Natural killer cell (primary cell): ENCODE results near the gene LZTR1. TPM values are rescaled to one million over a fixed set of nuclear protein-coding genes. Genes with fewer than 3 reads are reported as not detected.

Source experiments
- ATAC-seq, 3 donors: fragments of 150-1000 bp in 2 of 3; fragments of 200-7000 bp in 1 of 3; cut with Tn5 transposase; 1 replicate in 1 of 3; 2 replicates in 2 of 3; pipeline ENCODE4 v1.10.0; 2021; ENCODE audit warnings: mild to moderate bottlenecking in 2 of 3, moderate library complexity in 2 of 3
- DNase-seq, 2 donors: peaks; one replicate each; pipeline versions ENCODE4 v3.0.0 to v3.0.0-alpha.2; 2013 to 2021; ENCODE audit warnings: mixed read lengths in 1 of 2
- H3K27ac ChIP-seq: one replicate; pipeline ENCODE4 v1.5.1; 2013; ENCODE audit warnings: mild to moderate bottlenecking, low read length
- H3K27me3 ChIP-seq: one replicate; pipeline ENCODE4 v1.6.1; 2013; ENCODE audit warnings: low read length; ENCODE audit not compliant: control insufficient read depth, insufficient read depth
- H3K36me3 ChIP-seq: one replicate; pipeline ENCODE4 v1.6.1; 2013; ENCODE audit warnings: low read length; ENCODE audit not compliant: control insufficient read depth, insufficient read depth
- H3K4me1 ChIP-seq: one replicate; pipeline ENCODE4 v1.6.1; 2013; ENCODE audit warnings: low read length; ENCODE audit not compliant: control insufficient read depth, insufficient read depth
- H3K4me3 ChIP-seq: one replicate; pipeline ENCODE4 v1.5.1; 2013; ENCODE audit warnings: low read length
- H3K9me3 ChIP-seq: one replicate; pipeline ENCODE4 v1.6.1; 2013; ENCODE audit warnings: low read length; ENCODE audit not compliant: control insufficient read depth, insufficient read depth
- H3K27ac Mint-ChIP-seq, 2 donors: one replicate each; pipeline ENCODE4 v1.8.0; 2022; ENCODE audit warnings: mild to moderate bottlenecking in 2 of 2, mixed read lengths in 2 of 2, moderate library complexity in 1 of 2
- H3K27me3 Mint-ChIP-seq, 2 donors: one replicate each; pipeline ENCODE4 v1.8.0; 2022; ENCODE audit warnings: low read depth in 2 of 2, mixed read lengths in 2 of 2
- H3K36me3 Mint-ChIP-seq: one replicate; pipeline ENCODE4 v1.8.0; 2022; ENCODE audit warnings: mixed read lengths
- H3K4me1 Mint-ChIP-seq, 2 donors: one replicate each; pipeline ENCODE4 v1.8.0; 2022; ENCODE audit warnings: mixed read lengths in 2 of 2
- H3K4me3 Mint-ChIP-seq: one replicate; pipeline ENCODE4 v1.8.0; 2022; ENCODE audit warnings: mild to moderate bottlenecking, moderate library complexity, mixed read lengths
- H3K9me3 Mint-ChIP-seq, 2 donors: one replicate each; pipeline ENCODE4 v1.8.0; 2022; ENCODE audit warnings: mixed read lengths in 2 of 2
- WGBS: methylation state at CpG from one replicate; pipeline ENCODE4 v1.1.7; 2013; ENCODE audit warnings: missing lambda C conversion rate; ENCODE audit not compliant: insufficient coverage; 5-methylcytosine and 5-hydroxymethylcytosine counted together
- intact Hi-C: fragments of 100-400 bp; cut with micrococcal nuclease; formaldehyde crosslinking; loops from one replicate; pipeline ENCODE4 v1.14.2; 2022
- total RNA-seq, 4 donors: library from RNA; stranded (reverse); fragments of 120-200 nt in 1 of 4; gene quantifications; one replicate each; pipeline versions ENCODE4 v1.2.3 to v1.2.4, GENCODE V29; 2013 to 2022
- TF ChIP-seq, protein P1 (sequence below): fragments of 200-600 bp; IDR thresholded peaks from one replicate; pipeline ENCODE4 v1.8.0; 2022; ENCODE audit warnings: antibody characterized with exemption

The LZTR1 gene
- total RNA-seq, 3 donors from 2014 or later (not counting 1 experiment from before 2014, with no cell fraction given), result 71.9 to 85.0 (median 82.0) TPM

DNA sequence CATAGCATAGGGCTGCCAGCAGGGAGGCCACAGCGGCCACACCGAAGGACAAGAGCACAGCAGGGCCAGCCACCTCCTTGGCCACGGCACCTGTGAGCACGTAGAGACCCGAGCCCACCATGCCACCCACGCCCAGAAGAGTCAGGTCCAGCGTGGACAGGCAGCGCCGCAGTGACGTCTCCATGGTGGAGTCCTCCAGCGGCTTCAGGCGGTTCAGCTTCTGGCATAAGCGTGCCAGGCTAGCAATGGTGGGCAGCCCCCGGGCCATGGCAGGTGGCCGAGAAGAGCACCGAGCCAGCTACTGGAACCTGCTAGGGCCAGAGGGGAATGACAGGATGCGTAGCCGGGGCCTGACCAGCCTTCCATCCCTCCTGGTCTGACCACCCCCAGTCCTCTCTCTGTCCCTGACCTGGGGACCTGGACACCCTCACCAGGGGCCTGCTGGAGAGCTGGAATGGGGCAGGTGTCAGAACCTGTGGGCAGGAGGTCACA, 49.5 kb downstream of the LZTR1 start:
- Histone ChIP-seq H3K4me3 (no peak overlapping the region), H3K36me3 (no peaks in the 10 kb centered on the region), H3K4me1 (peaks cover 9% of the 10 kb centered on the region), H3K27ac (no peak overlapping the region), H3K9me3 (no peaks in the 10 kb centered on the region), H3K27me3 (peaks cover 6% of the 10 kb centered on the region)
- H3K4me1 Mint-ChIP-seq, result peaks cover 0 to 4% of the 10 kb centered on the region in 2 donors
- intact Hi-C loops, result no loop called here
- peaks cover 10 to 26% of the 10 kb centered on the region in 2 donors for H3K27me3 Mint-ChIP-seq
- ATAC-seq, result no peak
- DNase-seq, result no peak
- TF ChIP-seq, protein P1, sequence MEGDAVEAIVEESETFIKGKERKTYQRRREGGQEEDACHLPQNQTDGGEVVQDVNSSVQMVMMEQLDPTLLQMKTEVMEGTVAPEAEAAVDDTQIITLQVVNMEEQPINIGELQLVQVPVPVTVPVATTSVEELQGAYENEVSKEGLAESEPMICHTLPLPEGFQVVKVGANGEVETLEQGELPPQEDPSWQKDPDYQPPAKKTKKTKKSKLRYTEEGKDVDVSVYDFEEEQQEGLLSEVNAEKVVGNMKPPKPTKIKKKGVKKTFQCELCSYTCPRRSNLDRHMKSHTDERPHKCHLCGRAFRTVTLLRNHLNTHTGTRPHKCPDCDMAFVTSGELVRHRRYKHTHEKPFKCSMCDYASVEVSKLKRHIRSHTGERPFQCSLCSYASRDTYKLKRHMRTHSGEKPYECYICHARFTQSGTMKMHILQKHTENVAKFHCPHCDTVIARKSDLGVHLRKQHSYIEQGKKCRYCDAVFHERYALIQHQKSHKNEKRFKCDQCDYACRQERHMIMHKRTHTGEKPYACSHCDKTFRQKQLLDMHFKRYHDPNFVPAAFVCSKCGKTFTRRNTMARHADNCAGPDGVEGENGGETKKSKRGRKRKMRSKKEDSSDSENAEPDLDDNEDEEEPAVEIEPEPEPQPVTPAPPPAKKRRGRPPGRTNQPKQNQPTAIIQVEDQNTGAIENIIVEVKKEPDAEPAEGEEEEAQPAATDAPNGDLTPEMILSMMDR, result no peak
- no peak overlapping the region for H3K27ac Mint-ChIP-seq
- WGBS, result 88% methylated on average over 18 of the region's 18 CpGs
- no peaks in the 10 kb centered on the region for H3K9me3 Mint-ChIP-seq
- no peaks in the 10 kb centered on the region for H3K36me3 Mint-ChIP-seq
- H3K4me3 Mint-ChIP-seq, result no peak overlapping the region

DNA sequence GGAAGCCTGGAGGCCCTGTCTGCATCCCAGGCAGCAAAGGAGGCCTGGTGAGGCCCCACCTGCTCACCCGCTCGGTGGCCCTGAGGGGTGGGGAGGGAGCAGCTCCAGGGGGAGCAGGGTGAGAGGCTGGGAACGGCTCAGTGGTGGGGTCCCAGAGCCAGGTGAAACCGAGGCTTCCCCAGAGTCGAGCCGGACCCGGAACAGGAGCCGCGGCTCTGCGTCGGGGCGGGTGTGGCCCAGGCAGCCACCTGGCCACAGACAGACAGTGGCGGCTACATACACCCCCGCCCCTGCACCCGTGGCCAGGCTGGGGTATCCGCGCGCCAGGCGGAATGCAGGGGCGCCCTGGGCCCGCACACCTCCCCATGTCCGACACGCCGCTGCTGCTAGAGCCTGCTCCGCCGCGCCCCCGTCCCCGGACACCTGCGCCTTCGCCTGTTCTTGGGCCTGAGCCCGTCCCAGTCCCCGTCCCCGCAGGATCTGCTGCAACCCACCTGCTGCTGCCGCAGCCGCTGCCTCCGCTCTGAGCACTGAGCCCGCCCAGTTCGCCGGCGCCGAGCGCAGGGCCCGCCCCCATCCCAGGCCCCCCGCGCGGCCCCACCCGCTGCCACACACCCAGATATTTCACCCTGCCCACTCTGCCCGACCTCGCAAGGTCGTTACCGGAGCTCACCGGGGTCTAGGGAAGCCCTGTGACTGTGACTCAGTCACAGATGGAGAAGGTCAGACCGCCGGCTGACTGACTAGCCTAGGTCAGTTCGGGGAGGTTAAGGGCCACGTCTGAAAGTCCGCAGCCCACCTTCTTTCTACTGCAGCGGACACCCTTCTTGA, 50.2 kb downstream of the LZTR1 start, which contains the start of gene SLC7A4:
Gene SLC7A4 (minus strand): TSS at position 525 of the 831 bp plus-strand sequence. CDS start 749 bp downstream, outside the sequence.
- Mint-ChIP-seq H3K27me3 (peaks cover 10 to 26% of the 10 kb centered on the region in 2 donors), H3K36me3 (no peaks in the 10 kb centered on the region), H3K27ac (no peak within 1 kb of the TSS), H3K4me3 (no peak within 1 kb of the TSS), H3K4me1 (peaks cover 0 to 4% of the 10 kb centered on the region in 2 donors), H3K9me3 (no peaks in the 10 kb centered on the region)
- no peak within 1 kb of the TSS for H3K4me3 ChIP-seq
- 11% methylated on average over 59 of the region's 59 CpGs for WGBS
- peaks cover 9% of the 10 kb centered on the region for H3K4me1 ChIP-seq
- intact Hi-C loops, result no loop called here
- H3K36me3 ChIP-seq, result no peaks in the 10 kb centered on the region
- ATAC-seq (peak in 1 of 3 donors; percentile 50), DNase-seq (no peak)
- H3K27ac ChIP-seq, result no peak within 1 kb of the TSS
- H3K9me3 ChIP-seq, result no peaks in the 10 kb centered on the region
- TF ChIP-seq, protein P1, result no peak
- H3K27me3 ChIP-seq, result peaks cover 6% of the 10 kb centered on the region

DNA sequence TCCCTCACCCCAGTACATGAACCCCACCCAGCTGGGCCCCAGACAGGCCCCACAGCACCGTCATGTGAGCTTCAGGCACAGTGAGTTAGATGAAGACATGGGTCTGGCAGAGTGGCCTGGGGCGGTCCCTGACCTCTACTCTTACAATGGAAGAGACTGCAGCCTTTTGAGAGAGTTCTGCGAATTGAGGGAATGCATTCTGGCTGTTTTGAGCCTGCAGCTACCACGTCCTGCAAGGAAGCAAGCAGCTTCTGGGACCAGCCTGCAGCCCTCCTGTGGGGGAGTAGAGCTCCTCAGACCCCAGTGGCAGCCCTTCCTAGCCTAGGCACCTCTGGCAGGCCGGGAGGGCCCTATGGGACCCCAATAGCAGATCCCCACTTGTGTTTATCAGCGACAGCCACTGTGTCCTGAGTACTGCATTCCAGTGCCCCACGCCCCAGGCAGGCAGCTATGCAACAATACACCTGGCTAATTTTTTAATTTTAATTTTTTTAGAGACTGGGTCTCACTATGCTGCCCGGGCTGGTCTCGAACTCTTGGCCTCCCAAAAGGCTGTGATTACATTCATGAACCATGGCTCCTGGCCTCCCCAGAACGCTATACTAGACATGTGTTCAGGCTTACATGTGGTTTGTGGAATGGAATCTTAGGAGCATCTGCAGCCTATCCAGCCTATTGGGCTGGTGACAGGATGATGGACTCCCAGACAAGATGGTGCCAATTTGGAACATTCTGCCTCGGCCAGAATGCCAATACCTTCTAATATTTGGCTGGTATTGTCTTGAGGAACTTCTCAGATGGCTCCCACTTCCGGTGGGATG, 51.0 kb downstream of the LZTR1 start:
- no peaks in the 10 kb centered on the region for H3K36me3 ChIP-seq
- H3K9me3 ChIP-seq, result no peaks in the 10 kb centered on the region
- Mint-ChIP-seq H3K27ac (no peak overlapping the region), H3K36me3 (no peaks in the 10 kb centered on the region), H3K9me3 (no peaks in the 10 kb centered on the region), H3K27me3 (peaks cover 10 to 26% of the 10 kb centered on the region in 2 donors), H3K4me1 (peaks cover 0 to 4% of the 10 kb centered on the region in 2 donors), H3K4me3 (no peak overlapping the region)
- WGBS, result 87% methylated on average over 12 of the region's 12 CpGs
- no peak for DNase-seq
- ATAC-seq, result no peak
- no peak overlapping the region for H3K27ac ChIP-seq
- H3K4me3 ChIP-seq, result no peak overlapping the region
- H3K4me1 ChIP-seq, result peaks cover 9% of the 10 kb centered on the region
- peaks cover 6% of the 10 kb centered on the region for H3K27me3 ChIP-seq
- TF ChIP-seq, protein P1, result no peak
- intact Hi-C loops, result no loop called here
